Stimulated activated memory B cell treated with anti-CD40 and anti-IgM and Interleukin-4, amounts not matched to agents 10 μg/mL and 1 μg/mL and 100 μg/mL, for 72 hours (primary cell): ENCODE measurements around the gene LAMA2.

Experiments
- ATAC-seq: fragments of 150-1000 bp; cut with Tn5 transposase; 2 replicates; pipeline ENCODE4 v1.10.0; 2021
- H3K27ac Mint-ChIP-seq: one replicate; pipeline ENCODE4 v1.8.0; 2022; ENCODE audit warnings: mild to moderate bottlenecking, mixed read lengths
- H3K27me3 Mint-ChIP-seq: one replicate; pipeline ENCODE4 v1.8.0; 2022; ENCODE audit warnings: mixed read lengths
- H3K36me3 Mint-ChIP-seq: one replicate; pipeline ENCODE4 v1.8.0; 2022; ENCODE audit warnings: mixed read lengths
- H3K4me1 Mint-ChIP-seq: one replicate; pipeline ENCODE4 v1.8.0; 2022; ENCODE audit warnings: mixed read lengths
- H3K4me3 Mint-ChIP-seq: one replicate; pipeline ENCODE4 v1.8.0; 2022; ENCODE audit warnings: mild to moderate bottlenecking, moderate library complexity, mixed read lengths
- H3K9me3 Mint-ChIP-seq: one replicate; pipeline ENCODE4 v1.8.0; 2022; ENCODE audit warnings: mixed read lengths

The LAMA2 gene

DNA sequence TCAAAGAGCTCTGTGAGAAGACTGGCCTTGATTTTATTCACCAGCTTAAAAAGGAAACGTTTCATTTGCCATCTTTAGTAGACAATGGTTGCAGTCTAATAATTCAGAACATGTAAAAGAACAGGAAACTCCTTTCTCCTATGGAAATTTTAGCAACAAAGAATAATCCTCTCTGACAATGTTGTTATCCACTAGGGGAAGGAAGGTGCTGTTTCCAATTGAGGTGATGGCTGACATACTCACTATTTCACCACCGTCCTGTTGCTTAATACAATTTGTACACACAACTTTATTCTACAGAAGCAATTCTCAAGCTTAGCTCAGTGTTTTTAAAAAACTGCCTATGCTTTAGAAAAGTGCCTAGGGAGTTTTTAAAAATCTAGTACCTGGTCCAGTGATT, 634.4 kb downstream of the LAMA2 start:
- no peaks in the 10 kb centered on the region for H3K27me3 Mint-ChIP-seq
- no peak for ATAC-seq
- H3K4me3 Mint-ChIP-seq, result no peak overlapping the region
- no peaks in the 10 kb centered on the region for H3K9me3 Mint-ChIP-seq
- no peak overlapping the region for H3K27ac Mint-ChIP-seq
- H3K4me1 Mint-ChIP-seq, result no peaks in the 10 kb centered on the region
- H3K36me3 Mint-ChIP-seq, result no peaks in the 10 kb centered on the region

DNA sequence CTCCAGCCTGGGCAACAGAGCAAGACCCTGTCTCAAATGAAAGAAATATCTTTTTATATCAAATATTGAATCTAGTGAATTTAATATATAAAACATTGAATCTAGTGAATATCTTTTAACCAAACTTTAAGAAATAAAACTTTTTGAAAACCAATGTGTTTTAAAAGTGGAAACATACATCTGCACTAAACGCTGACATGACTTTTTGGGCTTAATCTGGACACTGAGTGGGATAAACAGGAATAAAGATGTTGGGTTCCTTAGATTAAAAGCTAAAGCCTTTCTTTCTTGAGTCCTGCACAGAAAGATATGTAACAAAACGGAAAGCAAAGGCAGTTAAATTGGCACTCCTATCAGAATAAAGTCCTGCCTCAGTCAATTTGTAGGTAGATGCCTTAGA, 636.8 kb downstream of the LAMA2 start:
- ATAC-seq, result no peak
- Mint-ChIP-seq H3K27ac (no peak overlapping the region), H3K27me3 (no peaks in the 10 kb centered on the region), H3K4me3 (no peak overlapping the region), H3K9me3 (no peaks in the 10 kb centered on the region), H3K4me1 (no peaks in the 10 kb centered on the region), H3K36me3 (no peaks in the 10 kb centered on the region)

DNA sequence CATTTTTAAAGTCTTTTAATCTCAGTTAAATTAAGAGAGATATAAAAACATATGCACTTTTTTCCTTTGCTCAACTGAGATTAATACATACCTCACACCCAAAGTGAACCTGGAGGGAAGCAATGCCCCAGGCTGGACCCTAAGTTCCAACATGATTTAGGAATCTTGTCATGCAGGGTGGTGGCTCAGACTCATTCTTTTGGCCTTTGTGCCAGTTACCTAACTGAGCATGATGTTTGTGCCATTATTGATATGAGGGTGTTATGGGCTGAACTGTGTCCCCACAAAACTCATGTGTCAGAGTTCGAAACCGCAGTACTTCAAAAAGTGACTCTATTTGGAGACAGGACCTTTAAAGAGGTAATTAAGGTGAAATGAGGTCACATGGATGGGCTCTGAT, 639.0 kb downstream of the LAMA2 start:
- Mint-ChIP-seq H3K4me1 (no peaks in the 10 kb centered on the region), H3K27me3 (no peaks in the 10 kb centered on the region), H3K4me3 (no peak overlapping the region), H3K27ac (no peak overlapping the region), H3K9me3 (no peaks in the 10 kb centered on the region), H3K36me3 (no peaks in the 10 kb centered on the region)
- ATAC-seq, result no peak

DNA sequence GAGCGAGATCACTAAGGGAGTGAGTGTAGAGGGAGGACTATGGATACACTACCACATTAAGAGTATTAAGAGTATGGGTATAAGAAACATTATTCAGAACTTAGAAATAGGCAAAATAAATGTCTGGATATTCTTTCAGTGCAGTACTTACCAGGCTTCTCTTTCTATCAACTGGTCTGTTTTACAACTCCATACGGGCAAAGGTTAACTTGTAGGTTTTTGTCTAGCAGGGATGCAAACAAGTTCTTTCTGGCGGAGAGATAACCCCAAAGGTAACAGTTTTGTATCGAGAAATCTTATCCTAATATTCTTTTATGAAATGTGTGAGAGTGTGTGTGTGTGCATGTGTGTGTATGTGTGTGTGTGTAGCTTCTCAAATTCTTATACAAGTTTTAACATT, 640.9 kb downstream of the LAMA2 start:
- H3K9me3 Mint-ChIP-seq, result no peaks in the 10 kb centered on the region
- H3K36me3 Mint-ChIP-seq, result no peaks in the 10 kb centered on the region
- no peak overlapping the region for H3K4me3 Mint-ChIP-seq
- no peaks in the 10 kb centered on the region for H3K4me1 Mint-ChIP-seq
- H3K27ac Mint-ChIP-seq, result no peak overlapping the region
- ATAC-seq, result no peak
- H3K27me3 Mint-ChIP-seq, result no peaks in the 10 kb centered on the region

DNA sequence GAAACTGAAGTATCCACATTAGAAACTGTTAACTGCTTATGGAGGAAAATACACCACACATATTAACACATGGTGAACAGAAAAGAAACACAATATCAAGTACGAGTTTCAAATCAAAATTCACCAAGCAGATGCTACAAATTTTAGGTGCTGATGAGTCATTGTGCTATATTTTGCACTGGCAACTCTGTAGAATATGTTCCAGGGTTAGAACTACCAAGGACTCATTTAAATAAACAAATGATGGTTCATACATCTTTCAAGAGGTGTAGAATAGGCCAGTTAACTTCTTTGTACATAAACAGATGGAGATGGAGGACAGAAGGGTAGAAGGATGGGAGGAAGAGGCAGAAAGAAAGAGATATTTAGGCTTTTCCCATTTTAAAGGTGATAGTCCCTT, 642.1 kb downstream of the LAMA2 start:
- no peak for ATAC-seq
- Mint-ChIP-seq H3K9me3 (no peaks in the 10 kb centered on the region), H3K36me3 (no peaks in the 10 kb centered on the region), H3K4me1 (no peaks in the 10 kb centered on the region), H3K27me3 (no peaks in the 10 kb centered on the region), H3K27ac (no peak overlapping the region), H3K4me3 (no peak overlapping the region)

DNA sequence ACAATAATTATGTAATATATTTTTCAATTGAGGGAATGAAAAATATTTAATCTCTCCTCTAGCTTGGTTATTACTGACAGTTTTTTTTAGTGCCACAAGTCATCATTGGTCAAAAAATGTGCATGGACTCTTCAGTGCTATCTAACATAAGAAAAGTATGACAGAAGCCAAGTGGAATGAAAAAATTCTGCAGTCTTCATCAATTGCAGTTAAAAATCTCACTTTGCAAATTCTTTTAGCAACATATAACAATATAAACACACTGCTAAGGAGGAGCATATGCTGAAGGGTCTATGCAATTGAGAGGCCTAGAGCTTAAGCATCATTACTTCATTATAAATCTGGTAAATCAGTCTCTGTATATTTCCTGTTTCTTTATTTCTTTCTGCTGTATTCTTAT, 652.0 kb downstream of the LAMA2 start:
- no peak for ATAC-seq
- H3K27me3 Mint-ChIP-seq, result no peaks in the 10 kb centered on the region

DNA sequence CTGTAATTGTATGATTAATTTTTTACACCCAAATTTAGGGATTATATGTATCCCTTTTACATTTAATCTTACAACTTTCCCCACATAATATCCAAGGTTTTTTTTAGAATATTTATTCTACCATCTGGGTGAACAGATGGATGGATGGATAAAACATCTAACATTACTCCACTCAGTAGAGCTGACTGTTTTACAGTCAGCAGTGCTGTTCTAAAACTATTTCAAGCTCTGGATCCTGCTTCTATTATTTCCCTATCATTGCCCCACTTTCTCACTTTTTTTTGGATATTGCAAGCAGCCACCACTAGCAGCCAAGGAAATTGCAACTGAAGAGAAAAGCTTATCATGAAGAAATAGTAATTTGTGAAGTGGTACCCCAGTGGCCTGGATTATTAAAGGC, 653.3 kb downstream of the LAMA2 start:
- ATAC-seq, result no peak
- H3K9me3 Mint-ChIP-seq, result peaks cover 6% of the 10 kb centered on the region
- no peaks in the 10 kb centered on the region for H3K27me3 Mint-ChIP-seq
- H3K4me1 Mint-ChIP-seq, result no peaks in the 10 kb centered on the region
- H3K4me3 Mint-ChIP-seq, result no peak overlapping the region
- no peak overlapping the region for H3K27ac Mint-ChIP-seq
- H3K36me3 Mint-ChIP-seq, result peaks cover 12% of the 10 kb centered on the region

More for the DNA sequence above, 652.0 kb downstream of the LAMA2 start:
- H3K4me1 Mint-ChIP-seq, result no peaks in the 10 kb centered on the region
- H3K27ac Mint-ChIP-seq, result no peak overlapping the region
- no peak overlapping the region for H3K4me3 Mint-ChIP-seq
- H3K9me3 Mint-ChIP-seq, result peaks cover 6% of the 10 kb centered on the region
- peaks cover 12% of the 10 kb centered on the region for H3K36me3 Mint-ChIP-seq

DNA sequence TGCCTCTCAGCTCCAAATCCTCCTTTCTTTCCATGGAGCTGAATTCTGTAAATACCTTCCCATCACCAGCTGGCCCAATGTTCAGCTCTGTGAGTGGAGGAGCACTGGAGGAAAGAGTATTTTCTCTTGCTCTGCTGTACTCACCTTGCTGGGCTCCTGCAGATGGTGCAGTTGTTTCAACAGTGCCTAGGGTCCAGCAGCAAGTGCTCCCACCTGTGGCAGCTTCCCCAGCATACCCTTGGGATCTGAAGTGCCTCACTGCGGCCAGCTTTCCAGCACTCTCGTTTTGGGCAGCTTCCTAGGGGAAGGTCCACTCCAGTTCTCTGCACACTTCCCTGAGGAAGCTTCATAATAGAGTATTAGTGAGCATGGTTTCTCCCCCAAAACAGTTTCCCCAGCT, 656.1 kb downstream of the LAMA2 start:
- peaks cover 5% of the 10 kb centered on the region for H3K36me3 Mint-ChIP-seq
- H3K27ac Mint-ChIP-seq, result no peak overlapping the region
- no peaks in the 10 kb centered on the region for H3K4me1 Mint-ChIP-seq
- peak; percentile 5 for ATAC-seq
- H3K27me3 Mint-ChIP-seq, result no peaks in the 10 kb centered on the region
- H3K4me3 Mint-ChIP-seq, result no peak overlapping the region
- H3K9me3 Mint-ChIP-seq, result peaks cover under 1% of the 10 kb centered on the region

DNA sequence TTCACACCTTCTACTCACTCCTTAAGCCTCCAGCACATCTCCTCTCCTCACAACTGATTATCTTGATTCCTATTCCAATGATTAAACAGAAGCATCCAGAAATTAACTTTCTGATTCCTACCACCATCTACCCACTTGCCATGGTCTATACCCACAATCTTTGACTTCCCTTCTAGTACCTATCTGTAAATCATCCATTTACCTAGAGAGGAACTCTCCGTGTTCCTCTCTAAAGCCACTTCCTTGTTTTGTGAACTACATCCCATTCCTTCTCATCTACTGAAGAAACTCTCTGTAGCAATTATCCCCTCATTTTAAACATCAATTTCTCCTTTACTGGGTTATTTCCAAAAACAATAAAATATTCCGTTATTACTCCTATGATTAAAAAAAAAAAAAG, 659.8 kb downstream of the LAMA2 start:
- peak; percentile 6 for ATAC-seq
- no peaks in the 10 kb centered on the region for H3K27me3 Mint-ChIP-seq
- H3K4me3 Mint-ChIP-seq, result no peak overlapping the region
- H3K36me3 Mint-ChIP-seq, result peaks cover 5% of the 10 kb centered on the region
- H3K9me3 Mint-ChIP-seq, result peaks cover 3% of the 10 kb centered on the region
- no peaks in the 10 kb centered on the region for H3K4me1 Mint-ChIP-seq
- H3K27ac Mint-ChIP-seq, result no peak overlapping the region

DNA sequence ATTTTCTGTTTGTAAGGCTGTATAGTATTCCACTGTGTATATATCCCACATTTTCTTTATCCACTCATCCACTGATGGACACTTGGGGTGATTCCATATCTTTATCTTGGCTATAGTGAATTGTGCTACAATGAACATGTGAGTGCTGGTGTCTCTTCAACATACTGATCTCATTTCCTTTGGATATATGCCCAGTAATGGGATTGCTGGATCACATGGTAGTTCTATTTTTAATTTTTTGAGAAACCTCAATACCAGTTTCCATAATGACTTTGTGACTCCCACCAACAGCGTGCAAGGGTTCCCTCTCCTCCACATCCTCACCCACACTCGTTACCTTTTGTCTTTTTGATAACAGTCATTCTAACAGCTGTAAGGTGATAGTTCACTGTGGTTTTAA, 661.0 kb downstream of the LAMA2 start:
- Mint-ChIP-seq H3K27ac (no peak overlapping the region), H3K27me3 (no peaks in the 10 kb centered on the region), H3K36me3 (peaks cover 5% of the 10 kb centered on the region), H3K4me1 (no peaks in the 10 kb centered on the region), H3K4me3 (no peak overlapping the region), H3K9me3 (peaks cover 3% of the 10 kb centered on the region)
- ATAC-seq, result no peak

DNA sequence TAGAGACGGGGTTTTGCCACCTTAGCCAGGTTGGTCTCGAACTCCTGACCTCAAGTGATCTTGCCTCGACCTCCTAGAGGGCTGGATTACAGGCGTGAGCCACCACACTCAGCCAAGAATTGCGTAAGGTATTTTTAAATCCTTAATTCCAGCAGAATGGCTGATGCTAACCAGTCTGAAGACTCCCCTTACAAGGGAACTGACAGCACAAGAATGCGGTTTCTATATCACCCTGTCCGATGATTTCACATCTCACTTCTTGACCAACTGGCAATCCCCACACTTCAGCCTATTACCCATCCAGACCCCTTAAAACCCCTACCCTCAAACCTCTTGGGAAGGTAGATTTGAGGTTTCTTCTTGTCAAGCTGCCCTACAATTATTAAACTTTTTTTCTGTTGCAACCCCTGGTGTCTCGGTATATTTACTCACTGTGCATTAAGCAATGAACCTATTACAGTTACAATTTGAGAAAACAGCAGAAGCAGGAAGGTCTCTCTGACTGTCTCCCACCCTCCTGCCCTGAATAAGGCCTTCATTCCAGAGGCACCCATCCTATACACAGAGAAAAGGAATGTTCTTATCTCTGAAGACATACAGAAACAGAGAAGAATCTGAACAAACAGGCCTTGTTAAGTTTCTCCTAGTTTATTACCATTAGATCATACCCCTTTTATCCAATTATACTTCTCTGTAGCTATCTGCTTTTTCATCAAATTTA, 662.1 kb downstream of the LAMA2 start:
- Mint-ChIP-seq H3K4me1 (no peaks in the 10 kb centered on the region), H3K4me3 (no peak overlapping the region), H3K27ac (no peak overlapping the region), H3K27me3 (no peaks in the 10 kb centered on the region), H3K36me3 (peaks cover 5% of the 10 kb centered on the region), H3K9me3 (peaks cover 3% of the 10 kb centered on the region)
- no peak for ATAC-seq

DNA sequence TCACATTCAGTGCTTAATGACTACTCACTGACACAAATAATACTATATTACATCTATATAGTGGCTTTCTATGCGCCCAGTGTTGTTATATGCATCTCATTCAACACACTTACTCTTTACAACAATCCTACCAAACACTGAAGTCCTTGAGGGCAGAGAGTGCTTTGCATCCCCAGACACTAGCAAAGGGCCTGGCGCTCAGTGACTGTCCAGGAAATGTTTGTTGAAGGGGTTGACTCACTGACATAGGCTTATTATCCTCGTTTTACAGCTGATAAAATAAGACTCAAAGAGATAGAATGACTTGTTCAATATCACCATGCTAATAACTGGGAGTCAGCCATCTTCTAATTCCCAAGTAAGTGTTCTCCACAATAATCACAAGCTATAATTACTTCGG, 663.8 kb downstream of the LAMA2 start:
- ATAC-seq, result no peak
- Mint-ChIP-seq H3K27me3 (no peaks in the 10 kb centered on the region), H3K27ac (no peak overlapping the region), H3K4me1 (no peaks in the 10 kb centered on the region), H3K36me3 (peaks cover 5% of the 10 kb centered on the region), H3K4me3 (no peak overlapping the region), H3K9me3 (peaks cover 3% of the 10 kb centered on the region)

DNA sequence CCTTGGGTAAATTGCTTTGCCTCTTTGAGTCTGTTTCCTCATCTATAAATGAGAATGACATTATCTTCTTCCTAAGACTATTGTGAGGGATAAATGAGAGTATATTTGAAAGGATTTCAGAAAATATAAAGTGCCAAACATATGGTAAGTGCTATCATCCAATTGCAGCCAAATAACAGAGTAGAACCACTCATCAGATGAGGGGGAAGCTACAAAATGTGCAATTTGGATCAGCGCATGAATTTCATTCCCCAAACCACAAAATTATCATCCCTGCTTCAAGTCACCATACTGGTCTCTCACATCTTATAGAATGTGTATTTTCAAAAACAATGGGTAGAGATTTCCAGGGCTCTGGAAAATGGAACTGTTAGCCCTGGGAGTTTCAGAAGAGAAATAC, 668.5 kb downstream of the LAMA2 start:
- Mint-ChIP-seq H3K9me3 (no peaks in the 10 kb centered on the region), H3K27me3 (no peaks in the 10 kb centered on the region), H3K4me1 (no peaks in the 10 kb centered on the region), H3K27ac (no peak overlapping the region), H3K36me3 (no peaks in the 10 kb centered on the region), H3K4me3 (no peak overlapping the region)
- ATAC-seq, result no peak

DNA sequence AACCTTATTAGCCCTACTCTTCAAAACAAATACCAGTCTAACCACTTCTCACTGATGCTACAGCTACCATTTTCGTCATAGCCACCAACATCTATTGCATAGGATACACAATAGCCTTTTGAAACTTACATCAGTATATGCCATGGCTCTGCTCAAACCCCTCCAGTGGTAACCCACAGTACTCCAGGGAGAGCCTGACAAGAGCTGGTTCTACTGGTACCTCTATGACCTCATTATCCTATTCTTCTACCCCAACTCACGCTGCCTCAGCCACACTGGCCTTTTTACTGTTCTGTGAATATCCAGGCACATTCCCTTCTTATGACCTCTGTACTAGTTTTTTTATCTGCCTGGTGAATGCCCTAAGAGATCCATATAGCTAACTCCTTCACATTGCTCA, 669.5 kb downstream of the LAMA2 start:
- H3K27ac Mint-ChIP-seq, result no peak overlapping the region
- no peaks in the 10 kb centered on the region for H3K27me3 Mint-ChIP-seq
- ATAC-seq, result no peak
- no peak overlapping the region for H3K4me3 Mint-ChIP-seq
- H3K4me1 Mint-ChIP-seq, result no peaks in the 10 kb centered on the region
- no peaks in the 10 kb centered on the region for H3K36me3 Mint-ChIP-seq
- no peaks in the 10 kb centered on the region for H3K9me3 Mint-ChIP-seq

DNA sequence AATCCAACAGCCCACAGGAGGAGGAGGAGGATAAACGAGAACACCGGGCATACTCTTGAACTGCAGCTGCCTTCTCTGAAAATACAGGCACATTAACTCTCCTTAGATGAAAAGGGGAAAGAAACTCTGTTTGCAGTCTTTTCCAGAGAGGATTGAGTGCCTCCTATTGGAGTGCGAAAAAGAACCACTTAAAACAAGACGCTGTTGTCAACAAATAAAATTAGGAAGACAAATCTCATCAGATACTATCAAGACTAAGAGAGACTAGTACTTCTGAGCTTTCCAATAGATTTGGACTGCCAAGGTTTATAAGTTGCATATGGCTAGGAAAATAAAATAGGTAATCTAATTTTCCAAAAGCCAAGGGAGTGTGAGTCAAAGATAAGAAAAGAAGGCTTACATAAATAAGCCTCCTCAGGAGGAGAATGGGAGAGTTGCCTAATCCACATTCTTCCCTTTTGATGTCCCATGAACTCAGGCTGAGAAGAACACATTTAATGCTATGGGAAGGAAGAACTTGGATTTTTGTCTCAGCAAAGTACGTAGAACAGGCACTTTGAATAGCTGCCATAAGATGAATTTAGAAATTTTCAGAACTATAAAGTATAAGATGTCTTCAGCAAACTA, 672.4 kb downstream of the LAMA2 start:
- H3K36me3 Mint-ChIP-seq, result no peaks in the 10 kb centered on the region
- H3K27me3 Mint-ChIP-seq, result no peaks in the 10 kb centered on the region
- no peak overlapping the region for H3K4me3 Mint-ChIP-seq
- no peaks in the 10 kb centered on the region for H3K4me1 Mint-ChIP-seq
- no peaks in the 10 kb centered on the region for H3K9me3 Mint-ChIP-seq
- ATAC-seq, result no peak
- no peak overlapping the region for H3K27ac Mint-ChIP-seq

DNA sequence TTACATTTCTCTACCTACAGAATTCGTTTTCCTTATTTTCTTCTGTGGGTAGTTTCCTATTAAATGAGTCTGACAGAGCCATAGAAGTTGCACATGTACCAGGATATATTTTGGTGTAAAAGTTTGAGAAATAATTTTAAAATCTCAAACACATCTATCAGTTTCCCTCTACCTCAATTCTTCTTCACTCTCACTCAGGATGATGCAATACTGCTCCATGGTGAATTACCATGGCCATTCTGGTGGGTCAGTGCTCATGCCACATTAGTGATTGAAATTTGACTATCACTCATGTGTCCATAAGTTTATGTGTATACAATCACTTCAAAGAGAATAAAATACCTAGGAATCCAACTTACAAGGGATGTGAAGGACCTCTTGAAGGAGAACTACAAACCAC, 675.3 kb downstream of the LAMA2 start:
- ATAC-seq, result no peak
- Mint-ChIP-seq H3K27ac (no peak overlapping the region), H3K9me3 (no peaks in the 10 kb centered on the region)

More for the DNA sequence above, 675.3 kb downstream of the LAMA2 start:
- H3K36me3 Mint-ChIP-seq, result no peaks in the 10 kb centered on the region
- H3K4me1 Mint-ChIP-seq, result no peaks in the 10 kb centered on the region
- no peaks in the 10 kb centered on the region for H3K27me3 Mint-ChIP-seq
- no peak overlapping the region for H3K4me3 Mint-ChIP-seq
